Measurements from ENCODE around the gene WDR45B. TPM values are rescaled to one million over a fixed set of nuclear protein-coding genes. Genes with fewer than 3 reads are reported as not detected.
"Not testable (repeated sequence)": the region's sequence is repeated elsewhere in the genome, so short reads cannot be mapped to it uniquely, and the experiment has no call there.

The WDR45B gene
- total RNA-seq, 1 experiment from 2014 or later: 131 TPM

- Histone ChIP-seq H3K36me3 (replicated peaks; ENCODE audit: control insufficient read depth, insufficient read depth, low read length) (no peaks in the 10 kb centered on the region), H3K27me3 (ENCODE audit: control insufficient read depth, insufficient read depth, low read length) (no peaks in the 10 kb centered on the region), H3K4me3 (ENCODE audit: insufficient read depth, low read depth, low read length) (no peak overlapping the region)
- no peak for DNase-seq
These were observed 7.3 kb upstream of the WDR45B start for GRCh38 chr17:82655523-82655922.

GRCh38 chr17:82655038-82655479 lies 6.8 kb upstream of the WDR45B start:
- H3K27me3 ChIP-seq (ENCODE audit: control insufficient read depth, insufficient read depth, low read length): no peaks in the 10 kb centered on the region
- DNase-seq: no peak
- H3K36me3 ChIP-seq (replicated peaks; ENCODE audit: control insufficient read depth, insufficient read depth, low read length): no peaks in the 10 kb centered on the region
- H3K4me3 ChIP-seq (ENCODE audit: insufficient read depth, low read depth, low read length): no peak overlapping the region

DNA sequence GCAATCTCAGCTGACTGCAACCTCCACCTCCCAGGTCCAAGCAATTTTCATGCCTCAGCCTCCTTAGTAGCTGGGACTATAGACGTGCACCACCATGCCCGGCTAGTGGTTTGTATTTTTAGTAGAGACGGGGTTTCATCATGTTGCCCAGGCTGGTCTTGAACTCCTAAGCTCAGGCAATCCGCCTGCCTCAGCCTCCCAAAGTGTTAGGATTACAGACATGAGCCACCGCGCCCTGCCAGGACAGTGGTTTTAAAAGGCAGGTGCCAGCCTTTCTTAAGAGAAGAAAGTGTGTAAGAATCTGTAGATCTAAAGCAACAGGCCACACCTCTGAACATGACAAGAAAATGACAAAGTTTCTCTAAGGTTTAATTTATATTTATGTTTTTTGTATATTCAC lies 6.4 kb upstream of the WDR45B start:
- H3K36me3 ChIP-seq (replicated peaks; ENCODE audit: control insufficient read depth, insufficient read depth, low read length); H3K4me3 ChIP-seq (ENCODE audit: insufficient read depth, low read depth, low read length); H3K27me3 ChIP-seq (ENCODE audit: control insufficient read depth, insufficient read depth, low read length); DNase-seq: not testable (repeated sequence)

DNA sequence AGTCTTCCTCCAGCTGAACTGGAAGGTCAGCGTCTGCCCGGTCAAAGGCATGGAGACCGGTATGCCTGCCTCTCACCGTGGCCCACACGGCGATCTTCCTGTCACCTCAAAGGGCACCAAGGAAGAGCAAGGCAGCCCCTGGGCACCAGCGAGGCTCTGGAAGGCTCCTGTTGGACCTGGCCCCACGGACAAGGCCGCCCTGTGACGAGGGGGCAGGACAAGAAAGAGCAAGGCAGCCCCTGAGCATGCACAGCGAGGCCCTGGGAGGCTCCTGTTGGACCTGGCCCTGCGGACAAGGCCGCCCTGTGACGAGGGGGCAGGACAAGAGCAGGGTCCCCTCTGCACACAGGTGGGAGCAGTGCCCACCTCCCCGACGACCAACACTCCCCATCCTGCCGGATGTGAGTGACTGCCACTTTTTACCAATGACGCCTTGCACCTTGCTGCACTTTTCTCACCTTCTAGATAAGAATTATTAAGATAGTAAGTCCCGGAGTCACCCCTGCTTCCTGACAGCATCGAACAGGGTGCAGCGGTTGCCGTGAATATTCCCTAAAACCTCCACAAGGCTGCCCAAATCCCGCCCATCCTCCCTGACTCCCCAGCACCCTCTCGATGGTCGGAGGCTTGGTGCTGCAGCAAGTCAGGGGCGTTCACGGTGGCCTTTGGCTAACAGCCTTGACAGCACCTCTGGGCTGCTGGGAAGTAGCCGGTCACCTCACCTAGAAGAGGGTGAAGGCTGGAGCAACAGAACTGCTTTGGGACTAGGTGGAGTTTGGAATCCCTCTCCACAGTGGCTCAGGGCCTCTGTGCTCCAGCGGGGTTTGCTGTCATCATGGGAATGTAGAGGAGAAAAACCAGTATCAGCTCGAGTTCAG lies 5.6 kb upstream of the WDR45B start:
- Histone ChIP-seq H3K4me3 (ENCODE audit: insufficient read depth, low read depth, low read length) (no peak overlapping the region), H3K27me3 (ENCODE audit: control insufficient read depth, insufficient read depth, low read length) (no peaks in the 10 kb centered on the region), H3K36me3 (replicated peaks; ENCODE audit: control insufficient read depth, insufficient read depth, low read length) (no peaks in the 10 kb centered on the region)
- no peak for DNase-seq

DNA sequence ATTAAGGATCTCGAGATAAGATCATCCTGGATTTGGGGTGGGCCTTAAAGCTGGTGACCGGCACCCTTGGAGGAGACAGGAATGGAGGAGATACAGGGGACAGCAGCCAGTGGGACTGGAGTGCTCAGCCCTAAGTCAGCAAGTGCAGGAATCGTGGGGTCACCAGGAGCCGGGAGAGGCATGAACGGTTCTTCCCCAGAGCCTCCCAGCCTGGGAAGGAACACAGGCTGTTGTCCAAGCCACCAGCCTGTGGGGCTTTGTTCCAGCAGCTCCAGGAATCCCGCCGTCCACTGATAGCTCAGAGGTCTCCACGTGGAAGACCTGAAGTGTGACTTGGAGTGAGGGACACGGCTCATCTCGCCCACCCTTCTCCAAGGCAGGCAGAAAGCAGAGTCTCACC lies 2.5 kb upstream of the WDR45B start:
- Histone ChIP-seq H3K27me3 (ENCODE audit: control insufficient read depth, insufficient read depth, low read length) (no peaks in the 10 kb centered on the region), H3K36me3 (replicated peaks; ENCODE audit: control insufficient read depth, insufficient read depth, low read length) (no peaks in the 10 kb centered on the region), H3K4me3 (ENCODE audit: insufficient read depth, low read depth, low read length) (no peak overlapping the region)
- no peak for DNase-seq

DNA sequence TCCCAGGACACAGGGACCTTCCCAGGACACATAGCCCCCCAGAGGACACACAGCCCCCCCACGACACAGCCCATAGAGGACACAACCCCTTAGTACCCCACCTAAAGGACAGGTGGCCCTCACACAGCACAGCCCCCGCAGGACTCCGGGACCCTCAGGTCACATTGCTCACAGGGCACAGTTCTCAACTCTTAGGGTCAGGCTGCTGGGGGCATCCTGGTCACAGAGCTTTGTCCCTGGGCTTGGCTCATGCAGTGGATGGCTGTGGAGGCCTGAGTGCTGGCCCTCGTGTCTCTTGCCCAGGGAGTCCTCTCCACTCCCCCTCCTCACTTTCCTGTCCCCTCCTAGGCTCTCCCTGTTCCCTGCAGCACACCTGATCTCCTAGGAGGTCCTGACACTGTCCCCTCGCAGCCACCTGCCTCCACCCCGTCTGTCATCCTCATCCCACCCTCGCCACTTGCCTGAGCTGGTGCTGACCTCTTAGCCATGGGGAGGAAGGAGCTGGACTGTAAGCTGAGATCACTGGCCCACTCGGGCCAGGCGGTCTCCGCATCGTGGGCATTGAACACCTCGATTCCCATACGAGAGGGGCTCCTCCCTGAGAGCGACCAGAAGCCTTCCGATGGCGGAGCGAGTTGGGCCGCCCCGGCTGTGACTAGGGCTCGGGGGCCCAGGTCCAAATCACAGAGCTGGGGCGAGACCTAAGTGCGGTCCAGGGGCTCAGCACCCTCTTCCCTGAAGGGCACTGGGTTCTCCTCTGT lies 1.4 kb upstream of the WDR45B start:
- Histone ChIP-seq H3K27me3 (ENCODE audit: control insufficient read depth, insufficient read depth, low read length) (no peaks in the 10 kb centered on the region), H3K4me3 (ENCODE audit: insufficient read depth, low read depth, low read length) (no peak overlapping the region), H3K36me3 (replicated peaks; ENCODE audit: control insufficient read depth, insufficient read depth, low read length) (no peaks in the 10 kb centered on the region)
- DNase-seq: peak; percentile 56

DNA sequence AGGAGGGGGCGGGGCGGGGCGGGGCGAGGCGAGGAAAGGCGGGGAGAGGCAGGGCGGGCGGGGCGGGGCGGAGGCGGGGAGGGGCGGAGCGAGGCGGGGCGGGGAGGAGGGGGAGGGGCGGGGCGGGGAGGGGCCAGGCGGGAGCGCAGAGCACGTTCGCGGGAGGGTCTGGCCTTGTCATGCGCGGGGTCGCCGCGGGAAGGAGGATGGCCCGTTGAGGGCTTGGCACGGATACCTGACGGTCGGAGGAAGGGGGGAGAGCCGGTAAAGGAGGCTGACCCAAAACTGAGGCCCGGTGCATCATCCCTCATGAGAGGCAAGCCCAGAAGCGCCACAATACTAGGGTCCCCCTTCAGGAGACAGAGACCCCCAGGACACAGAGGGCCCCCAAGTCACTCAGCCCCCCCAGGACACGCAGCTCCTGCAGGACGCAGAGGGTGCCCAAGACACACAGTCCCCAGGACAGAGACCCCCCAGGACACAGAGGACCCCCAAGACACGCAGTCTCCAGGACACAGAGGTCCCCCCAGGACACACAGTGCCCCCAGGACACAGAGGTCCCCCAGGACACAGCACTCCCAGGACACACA lies 593 bp upstream of the WDR45B start:
- H3K4me3 ChIP-seq (ENCODE audit: insufficient read depth, low read depth, low read length): peak overlapping the region; percentile 43
- no peaks in the 10 kb centered on the region for H3K27me3 ChIP-seq (ENCODE audit: control insufficient read depth, insufficient read depth, low read length)
- peak; percentile 93 for DNase-seq
- peaks cover 6% of the 10 kb centered on the region for H3K36me3 ChIP-seq (replicated peaks; ENCODE audit: control insufficient read depth, insufficient read depth, low read length)

- H3K27me3 ChIP-seq (ENCODE audit: control insufficient read depth, insufficient read depth, low read length): no peaks in the 10 kb centered on the region
- peaks cover 12% of the 10 kb centered on the region for H3K36me3 ChIP-seq (replicated peaks; ENCODE audit: control insufficient read depth, insufficient read depth, low read length)
- peak; percentile 91 for DNase-seq
- H3K4me3 ChIP-seq (ENCODE audit: insufficient read depth, low read depth, low read length): peak overlapping the region; percentile 95
These were observed 565 bp downstream of the WDR45B start for GRCh38 chr17:82647593-82648164.

GRCh38 chr17:82645516-82645915 lies 2.7 kb downstream of the WDR45B start:
- peaks cover 17% of the 10 kb centered on the region for H3K36me3 ChIP-seq (replicated peaks; ENCODE audit: control insufficient read depth, insufficient read depth, low read length)
- no peak for DNase-seq
- H3K27me3 ChIP-seq (ENCODE audit: control insufficient read depth, insufficient read depth, low read length): no peaks in the 10 kb centered on the region
- no peak overlapping the region for H3K4me3 ChIP-seq (ENCODE audit: insufficient read depth, low read depth, low read length)

DNA sequence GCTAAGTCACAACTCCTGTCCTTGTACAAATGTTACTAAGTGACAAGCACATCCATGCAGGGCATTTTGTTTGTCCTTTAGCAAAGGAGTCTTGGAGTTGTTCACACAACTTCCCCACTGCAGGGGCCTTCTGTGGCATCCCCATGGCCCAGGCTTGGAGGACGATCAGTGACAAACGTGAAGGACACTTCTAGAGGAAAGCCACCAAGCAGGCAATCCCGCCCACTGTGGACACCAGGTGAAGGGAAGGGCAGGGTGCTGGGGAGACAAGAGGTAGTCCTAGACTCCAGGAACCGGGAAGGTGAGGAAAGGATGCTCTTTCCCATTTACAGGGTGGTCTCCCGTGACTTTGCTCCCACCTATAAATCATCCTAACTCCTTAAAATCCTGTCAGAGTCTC lies 4.1 kb downstream of the WDR45B start:
- H3K4me3 ChIP-seq (ENCODE audit: insufficient read depth, low read depth, low read length): no peak overlapping the region
- DNase-seq: no peak
- no peaks in the 10 kb centered on the region for H3K27me3 ChIP-seq (ENCODE audit: control insufficient read depth, insufficient read depth, low read length)
- H3K36me3 ChIP-seq (replicated peaks; ENCODE audit: control insufficient read depth, insufficient read depth, low read length): peaks cover 18% of the 10 kb centered on the region

DNA sequence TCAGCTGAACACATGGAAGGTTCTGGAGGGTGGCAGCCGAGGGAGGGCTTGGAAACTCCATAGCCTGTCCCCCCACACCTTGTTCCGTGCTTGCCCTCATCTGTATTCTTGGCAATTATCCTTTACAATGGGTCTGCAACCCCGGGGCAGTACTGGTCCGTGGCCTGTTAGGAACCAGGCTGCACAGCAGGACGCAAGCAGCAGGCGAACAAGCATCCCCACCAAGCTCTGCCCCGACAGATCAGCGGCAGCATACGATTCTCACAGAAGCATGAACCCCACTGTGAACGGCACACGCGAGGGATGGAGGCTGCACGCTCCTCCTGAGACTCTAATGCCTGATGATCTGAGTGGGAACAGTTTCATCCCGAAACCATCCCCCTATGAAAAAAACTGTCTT lies 6.2 kb downstream of the WDR45B start:
- Histone ChIP-seq H3K36me3 (replicated peaks; ENCODE audit: control insufficient read depth, insufficient read depth, low read length) (peaks cover 18% of the 10 kb centered on the region), H3K27me3 (ENCODE audit: control insufficient read depth, insufficient read depth, low read length) (no peaks in the 10 kb centered on the region)

DNA sequence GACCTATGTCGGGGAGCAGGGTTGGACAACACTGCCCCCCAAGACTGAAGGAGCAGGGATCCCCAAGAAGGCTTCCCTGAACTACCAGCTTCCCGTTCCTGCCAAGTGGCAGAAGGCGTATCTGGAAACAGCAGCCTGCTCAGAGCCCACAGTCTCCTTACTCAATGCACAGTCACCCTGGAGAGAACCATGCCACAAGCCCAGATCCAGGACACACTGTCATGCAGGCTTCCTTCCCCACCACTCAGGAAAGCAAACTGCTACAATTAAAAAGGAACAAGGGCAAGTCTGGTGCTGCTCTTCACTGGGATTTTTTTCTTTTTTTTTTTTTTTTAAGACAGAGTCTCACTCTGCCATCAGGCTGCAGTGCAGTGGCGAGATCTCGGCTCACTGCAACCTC lies 8.2 kb downstream of the WDR45B start:
- Histone ChIP-seq H3K4me3 (ENCODE audit: insufficient read depth, low read depth, low read length) (no peak overlapping the region), H3K36me3 (replicated peaks; ENCODE audit: control insufficient read depth, insufficient read depth, low read length) (peaks cover 18% of the 10 kb centered on the region), H3K27me3 (ENCODE audit: control insufficient read depth, insufficient read depth, low read length) (no peaks in the 10 kb centered on the region)
- no peak for DNase-seq

More for the DNA sequence above, 6.2 kb downstream of the WDR45B start:
- DNase-seq: no peak
- H3K4me3 ChIP-seq (ENCODE audit: insufficient read depth, low read depth, low read length): no peak overlapping the region

- Histone ChIP-seq H3K36me3 (replicated peaks; ENCODE audit: control insufficient read depth, insufficient read depth, low read length) (peaks cover 18% of the 10 kb centered on the region), H3K27me3 (ENCODE audit: control insufficient read depth, insufficient read depth, low read length) (no peaks in the 10 kb centered on the region), H3K4me3 (ENCODE audit: insufficient read depth, low read depth, low read length) (no peak overlapping the region)
- DNase-seq: no peak
These were observed 8.6 kb downstream of the WDR45B start for GRCh38 chr17:82639628-82640027.

DNA sequence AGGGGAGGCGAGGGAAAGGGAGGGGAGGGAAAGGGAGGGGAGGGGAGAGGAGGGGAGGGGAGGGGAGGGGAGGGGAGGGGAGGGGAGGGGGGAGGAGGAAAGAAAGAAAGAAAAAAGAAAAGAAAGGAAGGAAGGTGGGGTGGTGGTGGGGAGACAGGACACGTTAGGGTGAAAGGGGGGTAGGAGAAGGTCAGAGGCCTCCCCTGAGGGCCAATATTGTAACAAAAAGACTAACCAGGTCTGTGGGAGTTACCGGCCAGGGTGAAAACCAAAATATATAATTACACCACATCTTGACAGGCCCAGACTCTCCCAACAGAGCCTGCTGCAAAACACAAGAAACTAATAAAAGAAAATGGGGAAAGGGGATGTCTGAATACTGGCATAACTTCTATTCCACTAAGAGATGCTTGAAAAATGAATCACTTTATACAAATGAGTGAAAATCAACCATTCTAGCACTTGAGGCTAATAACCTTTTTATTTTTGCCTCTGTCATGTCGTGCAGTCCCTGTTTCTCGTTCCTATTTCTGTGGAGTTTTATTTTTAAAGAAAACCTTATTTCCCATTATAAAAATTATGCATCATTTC lies 10.0 kb downstream of the WDR45B start:
- H3K36me3 ChIP-seq (replicated peaks; ENCODE audit: control insufficient read depth, insufficient read depth, low read length): peaks cover 6% of the 10 kb centered on the region
- no peaks in the 10 kb centered on the region for H3K27me3 ChIP-seq (ENCODE audit: control insufficient read depth, insufficient read depth, low read length)
- no peak overlapping the region for H3K4me3 ChIP-seq (ENCODE audit: insufficient read depth, low read depth, low read length)
- DNase-seq: no peak
